Skeletal muscle satellite cell (primary cell): ENCODE results near the gene ROGDI. TPM values are rescaled to one million over a fixed set of nuclear protein-coding genes. Genes with fewer than 3 reads are reported as not detected.

Source experiments
- H3K27me3 ChIP-seq: 2 replicates; pipeline ENCODE4 v1.7.0; 2013; ENCODE audit warnings: low read length; ENCODE audit not compliant: control insufficient read depth, insufficient read depth
- H3K36me3 ChIP-seq: 2 replicates; pipeline ENCODE4 v1.7.0; 2013; ENCODE audit warnings: mild to moderate bottlenecking, control low read depth, low read length; ENCODE audit not compliant: insufficient read depth
- H3K4me1 ChIP-seq: 2 replicates; pipeline ENCODE4 v1.7.0; 2013; ENCODE audit warnings: low read length; ENCODE audit not compliant: control insufficient read depth, insufficient read depth
- H3K4me2 ChIP-seq: 2 replicates; pipeline ENCODE4 v1.7.0; 2013; ENCODE audit warnings: mild to moderate bottlenecking, low read length
- H3K4me3 ChIP-seq: 2 replicates; pipeline ENCODE4 v1.7.0; 2013; ENCODE audit warnings: low read length
- H3K9ac ChIP-seq: 2 replicates; pipeline ENCODE4 v1.7.0; 2013; ENCODE audit warnings: mild to moderate bottlenecking, low read depth, low read length, moderate library complexity
- H3K9me3 ChIP-seq: replicated peaks from 2 replicates; pipeline ENCODE4 v1.7.0; 2013; ENCODE audit warnings: mild to moderate bottlenecking, control low read depth, low read length
- total RNA-seq: library from RNA; depleted of rRNA; stranded (reverse); fragments of >200 nt; gene quantifications from 2 replicates; pipeline ENCODE4 v1.2.3, GENCODE V29; 2012; rRNA removed

The ROGDI gene
- 9.6 and 14.9 TPM in 2 replicates for total RNA-seq

GRCh38 chr16:4801962-4802658 is at the start of gene ROGDI:
TSS of gene ROGDI (minus strand) at chr16:4802633. CDS start at chr16:4802571, 62 bp downstream.
- Histone ChIP-seq H3K4me3 (peak within 1 kb of the TSS; percentile 94), H3K4me1 (peaks cover 13% of the 10 kb centered on the region), H3K9me3 (no peaks in the 10 kb centered on the region), H3K9ac (peak within 1 kb of the TSS; percentile 71), H3K27me3 (no peaks in the 10 kb centered on the region), H3K36me3 (peaks cover 13% of the 10 kb centered on the region), H3K4me2 (peak within 1 kb of the TSS; percentile 92)

- Histone ChIP-seq H3K9me3 (no peaks in the 10 kb centered on the region), H3K4me3 (peak overlapping the region; percentile 57), H3K4me2 (peak overlapping the region; percentile 77), H3K36me3 (peaks cover 18% of the 10 kb centered on the region), H3K4me1 (peaks cover 43% of the 10 kb centered on the region), H3K9ac (no peak overlapping the region), H3K27me3 (no peaks in the 10 kb centered on the region)
These were observed 47.8 kb upstream of the ROGDI start for GRCh38 chr16:4850211-4850610.

- Histone ChIP-seq H3K36me3 (peaks cover 21% of the 10 kb centered on the region), H3K9ac (peak overlapping the region; percentile 98), H3K9me3 (no peaks in the 10 kb centered on the region), H3K27me3 (no peaks in the 10 kb centered on the region), H3K4me3 (peak overlapping the region; percentile 99), H3K4me1 (peaks cover 47% of the 10 kb centered on the region), H3K4me2 (peak overlapping the region; percentile 77)
These were observed 45.5 kb upstream of the ROGDI start for GRCh38 chr16:4847774-4848587.

- peak within 1 kb of the TSS; percentile 88 for H3K4me2 ChIP-seq
- H3K9ac ChIP-seq: peak within 1 kb of the TSS; percentile 98
- H3K4me3 ChIP-seq: peak within 1 kb of the TSS; percentile 99
- H3K9me3 ChIP-seq: no peaks in the 10 kb centered on the region
- peaks cover 38% of the 10 kb centered on the region for H3K4me1 ChIP-seq
- H3K36me3 ChIP-seq: peaks cover 22% of the 10 kb centered on the region
- no peaks in the 10 kb centered on the region for H3K27me3 ChIP-seq
These were observed 44.7 kb upstream of the ROGDI start, which contains the start of the genes GLYR1 and UBN1 for GRCh38 chr16:4846901-4847773. TSS of gene GLYR1 (minus strand) at chr16:4847288. CDS start at chr16:4847265, 23 bp downstream. TSS of gene UBN1 (plus strand) at chr16:4847481. CDS start at chr16:4852918, 5,437 bp downstream.

GRCh38 chr16:4846503-4846900 is 44.1 kb upstream of the ROGDI start:
- peaks cover 33% of the 10 kb centered on the region for H3K4me1 ChIP-seq
- H3K36me3 ChIP-seq: peaks cover 25% of the 10 kb centered on the region
- peak overlapping the region; percentile 99 for H3K4me3 ChIP-seq

GRCh38 chr16:4840984-4841383 is 38.6 kb upstream of the ROGDI start:
- no peak overlapping the region for H3K4me3 ChIP-seq
- H3K4me1 ChIP-seq: peaks cover 11% of the 10 kb centered on the region
- no peaks in the 10 kb centered on the region for H3K27me3 ChIP-seq
- no peak overlapping the region for H3K4me2 ChIP-seq
- H3K9ac ChIP-seq: no peak overlapping the region
- no peaks in the 10 kb centered on the region for H3K9me3 ChIP-seq
- H3K36me3 ChIP-seq: peaks cover 69% of the 10 kb centered on the region

More at GRCh38 chr16:4846503-4846900, 44.1 kb upstream of the ROGDI start:
- H3K9me3 ChIP-seq: no peaks in the 10 kb centered on the region
- H3K27me3 ChIP-seq: no peaks in the 10 kb centered on the region
- H3K9ac ChIP-seq: peak overlapping the region; percentile 98
- peak overlapping the region; percentile 88 for H3K4me2 ChIP-seq

GRCh38 chr16:4839942-4840341 is 37.5 kb upstream of the ROGDI start:
- Histone ChIP-seq H3K4me2 (no peak overlapping the region), H3K4me1 (peaks cover under 1% of the 10 kb centered on the region), H3K4me3 (no peak overlapping the region), H3K9ac (no peak overlapping the region), H3K36me3 (peaks cover 74% of the 10 kb centered on the region), H3K27me3 (no peaks in the 10 kb centered on the region), H3K9me3 (no peaks in the 10 kb centered on the region)

- Histone ChIP-seq H3K27me3 (no peaks in the 10 kb centered on the region), H3K9me3 (no peaks in the 10 kb centered on the region), H3K36me3 (peaks cover 67% of the 10 kb centered on the region), H3K4me1 (no peaks in the 10 kb centered on the region), H3K4me3 (no peak overlapping the region), H3K9ac (no peak overlapping the region), H3K4me2 (no peak overlapping the region)
These were observed 35.5 kb upstream of the ROGDI start for GRCh38 chr16:4837733-4838501.

- Histone ChIP-seq H3K27me3 (no peaks in the 10 kb centered on the region), H3K36me3 (peaks cover 75% of the 10 kb centered on the region), H3K4me2 (no peak overlapping the region), H3K4me1 (no peaks in the 10 kb centered on the region), H3K9ac (no peak overlapping the region), H3K4me3 (no peak overlapping the region), H3K9me3 (no peaks in the 10 kb centered on the region)
These were observed 34.3 kb upstream of the ROGDI start for GRCh38 chr16:4836727-4837126.

GRCh38 chr16:4833584-4833983 is 31.2 kb upstream of the ROGDI start:
- H3K9ac ChIP-seq: no peak overlapping the region
- no peaks in the 10 kb centered on the region for H3K9me3 ChIP-seq
- no peaks in the 10 kb centered on the region for H3K27me3 ChIP-seq
- no peaks in the 10 kb centered on the region for H3K4me1 ChIP-seq
- no peak overlapping the region for H3K4me2 ChIP-seq
- H3K4me3 ChIP-seq: no peak overlapping the region
- peaks cover 74% of the 10 kb centered on the region for H3K36me3 ChIP-seq
